ENCODE data around the gene SLC22A31. TPM values are rescaled to one million over a fixed set of nuclear protein-coding genes. Genes with fewer than 3 reads are reported as not detected.
"Not testable (repeated sequence)": the region's sequence is repeated elsewhere in the genome, so short reads cannot be mapped to it uniquely, and the experiment has no call there.

Gene SLC22A31
- total RNA-seq: 1 to 10 TPM; 1.8 to 2.8 TPM

GRCh38 chr16:89200124-89200849, at the start of gene SLC22A31:
Gene SLC22A31 (minus strand): TSS chr16:89200537. CDS start chr16:89200501, 36 bp downstream.
- peaks cover 14% of the 10 kb centered on the region for H3K4me1 Mint-ChIP-seq

GRCh38 chr16:89248196-89248982, 48.1 kb upstream of the SLC22A31 start:
- Mint-ChIP-seq H3K27ac (peak overlapping the region; percentile 79), H3K36me3 (ENCODE audit: low read depth) (peaks cover 11% of the 10 kb centered on the region), H3K4me1 (peaks cover 14% of the 10 kb centered on the region), H3K27me3 (peaks cover 5% of the 10 kb centered on the region), H3K9me3 (peaks cover 8% of the 10 kb centered on the region), H3K4me3 (peak overlapping the region; percentile 69)
- CTCF ChIA-PET: no interaction called here
- POLR2A ChIA-PET: no interaction called here
- DNase-seq: no peak

More at GRCh38 chr16:89200124-89200849, at the start of gene SLC22A31:
- no peak for DNase-seq
- H3K4me3 Mint-ChIP-seq: peak within 1 kb of the TSS; percentile 38
- peaks cover 3% of the 10 kb centered on the region for H3K36me3 Mint-ChIP-seq (ENCODE audit: low read depth)
- ChIA-PET POLR2A (no interaction called here), CTCF (no interaction called here)
- no peaks in the 10 kb centered on the region for H3K9me3 Mint-ChIP-seq
- H3K27ac Mint-ChIP-seq: no peak within 1 kb of the TSS
- H3K27me3 Mint-ChIP-seq: peaks cover 38% of the 10 kb centered on the region

GRCh38 chr16:89247734-89248075, 47.4 kb upstream of the SLC22A31 start:
- DNase-seq, H3K27me3 Mint-ChIP-seq, H3K9me3 Mint-ChIP-seq, H3K27ac Mint-ChIP-seq: not testable (repeated sequence)
- H3K4me3 Mint-ChIP-seq: peak overlapping the region; percentile 69
- H3K36me3 Mint-ChIP-seq (ENCODE audit: low read depth): peaks cover 11% of the 10 kb centered on the region
- CTCF ChIA-PET: interaction anchor here (0.9 kb wide), 1 partner anchor 48 kb away, joined by 7 read pairs; no protein-coding TSS in a partner anchor
- POLR2A ChIA-PET: interaction anchor here (0.6 kb wide), 1 partner anchor 68 kb away, joined by 3 read pairs; no protein-coding TSS in a partner anchor
- peaks cover 19% of the 10 kb centered on the region for H3K4me1 Mint-ChIP-seq

GRCh38 chr16:89246903-89247733, 46.8 kb upstream of the SLC22A31 start:
- Mint-ChIP-seq H3K27me3 (peaks cover 5% of the 10 kb centered on the region), H3K9me3 (peaks cover 8% of the 10 kb centered on the region), H3K4me1 (peaks cover 19% of the 10 kb centered on the region), H3K4me3 (peak overlapping the region; percentile 64), H3K27ac (peak overlapping the region; percentile 75), H3K36me3 (ENCODE audit: low read depth) (peaks cover 11% of the 10 kb centered on the region)
- POLR2A ChIA-PET: interaction anchor here (0.6 kb wide), 1 partner anchor 69 kb away, joined by 3 read pairs; no protein-coding TSS in a partner anchor
- peak; percentile 94 for DNase-seq
- CTCF ChIA-PET: interaction anchor here (0.6 to 0.9 kb wide), 3 partner anchors 31 to 307 kb away, joined by 3 to 7 read pairs (median 3); no protein-coding TSS in a partner anchor

- peaks cover 5% of the 10 kb centered on the region for H3K27me3 Mint-ChIP-seq
- POLR2A ChIA-PET: no interaction called here
- peaks cover 23% of the 10 kb centered on the region for H3K4me1 Mint-ChIP-seq
- peak overlapping the region; percentile 25 for H3K27ac Mint-ChIP-seq
- CTCF ChIA-PET: interaction anchor here (0.6 to 0.8 kb wide), 2 partner anchors 30 to 308 kb away, joined by 3 read pairs; no protein-coding TSS in a partner anchor
- peaks cover 11% of the 10 kb centered on the region for H3K36me3 Mint-ChIP-seq (ENCODE audit: low read depth)
- peak overlapping the region; percentile 58 for H3K4me3 Mint-ChIP-seq
- H3K9me3 Mint-ChIP-seq: peaks cover 8% of the 10 kb centered on the region
- DNase-seq: no peak
Observed at GRCh38 chr16:89246383-89246902, 46.1 kb upstream of the SLC22A31 start.

- no peaks in the 10 kb centered on the region for H3K27me3 Mint-ChIP-seq
- H3K4me1 Mint-ChIP-seq: peaks cover 33% of the 10 kb centered on the region
- DNase-seq: no peak
- no peak overlapping the region for H3K4me3 Mint-ChIP-seq
- H3K9me3 Mint-ChIP-seq: peaks cover under 1% of the 10 kb centered on the region
- CTCF ChIA-PET: interaction anchor here (1.5 kb wide), 1 partner anchor 312 kb away, joined by 3 read pairs; no protein-coding TSS in a partner anchor
- no peak overlapping the region for H3K27ac Mint-ChIP-seq
- POLR2A ChIA-PET: no interaction called here
- H3K36me3 Mint-ChIP-seq (ENCODE audit: low read depth): peaks cover 4% of the 10 kb centered on the region
Observed at GRCh38 chr16:89244754-89245153, 44.4 kb upstream of the SLC22A31 start.

GRCh38 chr16:89244264-89244663, 43.9 kb upstream of the SLC22A31 start:
- POLR2A ChIA-PET; H3K27me3 Mint-ChIP-seq; H3K9me3 Mint-ChIP-seq; DNase-seq; H3K36me3 Mint-ChIP-seq (ENCODE audit: low read depth); H3K4me3 Mint-ChIP-seq: not testable (repeated sequence)
- CTCF ChIA-PET: interaction anchor here (1.5 kb wide), 1 partner anchor 313 kb away, joined by 3 read pairs; no protein-coding TSS in a partner anchor
- Mint-ChIP-seq H3K4me1 (peaks cover 35% of the 10 kb centered on the region), H3K27ac (peak overlapping the region; percentile 9)

GRCh38 chr16:89243664-89244063, 43.3 kb upstream of the SLC22A31 start:
- Mint-ChIP-seq H3K9me3 (no peaks in the 10 kb centered on the region), H3K4me1 (peaks cover 35% of the 10 kb centered on the region), H3K27ac (no peak overlapping the region), H3K4me3 (no peak overlapping the region), H3K36me3 (ENCODE audit: low read depth) (peaks cover 4% of the 10 kb centered on the region), H3K27me3 (no peaks in the 10 kb centered on the region)
- no peak for DNase-seq
- ChIA-PET CTCF (interaction anchor here (1.5 kb wide), 1 partner anchor 314 kb away, joined by 3 read pairs; no protein-coding TSS in a partner anchor), POLR2A (no interaction called here)

GRCh38 chr16:89242795-89243200, 42.5 kb upstream of the SLC22A31 start:
- Mint-ChIP-seq H3K27ac (peak overlapping the region; percentile 46), H3K27me3 (no peaks in the 10 kb centered on the region), H3K9me3 (no peaks in the 10 kb centered on the region), H3K36me3 (ENCODE audit: low read depth) (peaks cover 4% of the 10 kb centered on the region), H3K4me3 (peak overlapping the region; percentile 34), H3K4me1 (peaks cover 35% of the 10 kb centered on the region)
- ChIA-PET POLR2A (no interaction called here), CTCF (no interaction called here)
- no peak for DNase-seq

GRCh38 chr16:89241187-89242007, 41.1 kb upstream of the SLC22A31 start:
- POLR2A ChIA-PET: interaction anchor here (0.7 kb wide), 1 partner anchor 384 kb away, joined by 10 read pairs; the partner anchor contains the start of gene TRAPPC2L
- peak; percentile 74 for DNase-seq
- peak overlapping the region; percentile 100 for H3K27ac Mint-ChIP-seq
- H3K4me1 Mint-ChIP-seq: peaks cover 29% of the 10 kb centered on the region
- CTCF ChIA-PET: interaction anchor here (0.6 to 1.2 kb wide), 2 partner anchors 24 to 553 kb away, joined by 3 to 7 read pairs; partner anchors contain the start of gene ZNF778
- H3K4me3 Mint-ChIP-seq: peak overlapping the region; percentile 99
- peaks cover 3% of the 10 kb centered on the region for H3K36me3 Mint-ChIP-seq (ENCODE audit: low read depth)
- no peaks in the 10 kb centered on the region for H3K27me3 Mint-ChIP-seq
- no peaks in the 10 kb centered on the region for H3K9me3 Mint-ChIP-seq

- Mint-ChIP-seq H3K4me1 (peaks cover 18% of the 10 kb centered on the region), H3K27me3 (no peaks in the 10 kb centered on the region), H3K36me3 (ENCODE audit: low read depth) (peaks cover 21% of the 10 kb centered on the region), H3K27ac (no peak overlapping the region), H3K4me3 (no peak overlapping the region), H3K9me3 (no peaks in the 10 kb centered on the region)
- ChIA-PET POLR2A (no interaction called here), CTCF (no interaction called here)
- DNase-seq: no peak
Observed at GRCh38 chr16:89237733-89238132, 37.4 kb upstream of the SLC22A31 start.
